HEK293T (cell line): ENCODE data around the gene DGKH.

Experiments used
- ARNT ChIP-seq: fragments of 450-650 bp; IDR thresholded peaks from 2 replicates; pipeline ENCODE4 v1.6.1; 2017; ENCODE audit warnings: mild to moderate bottlenecking
- BHLHE40 ChIP-seq: fragments of 450-650 bp; IDR thresholded peaks from 2 replicates; pipeline ENCODE4 v1.6.1; 2016; ENCODE audit warnings: mild to moderate bottlenecking, moderate library complexity, borderline replicate concordance
- FOXA1 ChIP-seq: fragments of 450-650 bp; IDR thresholded peaks from 2 replicates; pipeline ENCODE4 v1.6.1; 2016; ENCODE audit warnings: mild to moderate bottlenecking
- FOXM1 ChIP-seq: fragments of 450-650 bp; IDR thresholded peaks from 2 replicates; pipeline ENCODE4 v1.6.1; 2017; ENCODE audit warnings: mild to moderate bottlenecking, borderline replicate concordance
- SP1 ChIP-seq: fragments of 450-650 bp; IDR thresholded peaks from 2 replicates; pipeline ENCODE4 v1.6.1; 2017

DNA sequence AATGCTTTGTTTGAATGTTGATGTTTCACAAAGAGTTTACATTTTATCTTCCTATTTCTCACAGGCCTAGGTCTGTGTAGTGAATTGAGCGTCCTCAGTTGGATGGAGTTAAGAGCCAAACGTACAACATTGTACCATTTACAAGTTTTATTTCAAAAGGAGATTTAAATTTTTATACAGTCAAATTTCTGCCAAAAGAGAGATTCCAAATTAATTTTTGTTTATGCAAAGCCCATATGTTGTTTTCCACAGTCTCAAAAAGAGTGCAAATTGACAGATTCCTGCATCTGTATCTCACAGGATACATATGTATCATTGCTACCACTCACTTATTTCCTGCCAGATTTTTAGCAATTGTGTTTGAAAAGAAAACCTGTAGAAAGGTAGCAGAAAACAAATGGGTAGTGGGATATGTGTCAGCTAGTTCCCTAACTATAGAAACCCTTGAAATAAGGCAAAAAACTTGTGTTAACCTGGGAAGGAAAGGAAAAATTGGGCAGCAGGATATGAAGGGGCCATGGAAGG, 46.1 kb downstream of the DGKH start:
- TF ChIP-seq BHLHE40 (no peak), FOXA1 (no peak), ARNT (no peak), SP1 (no peak), FOXM1 (no peak)
